OCI-LY3 (cell line): ENCODE data around the gene DENND5A.

Source experiments
- EZH2phosphoT487 ChIP-seq: fragments of 200-600 bp; shearing (Covaris generic); IDR thresholded peaks from 2 replicates; pipeline ENCODE4 v1.6.1; 2018; ENCODE audit warnings: antibody characterized with exemption, mixed run types, low read depth
- TF ChIP-seq, protein P1 (sequence below): fragments of 200-600, 300-600 bp; sonication (generic); IDR thresholded peaks from 2 replicates; pipeline ENCODE4 v1.5.1; 2014; ENCODE audit warnings: antibody characterized with exemption, low read length, low read depth

DNA sequence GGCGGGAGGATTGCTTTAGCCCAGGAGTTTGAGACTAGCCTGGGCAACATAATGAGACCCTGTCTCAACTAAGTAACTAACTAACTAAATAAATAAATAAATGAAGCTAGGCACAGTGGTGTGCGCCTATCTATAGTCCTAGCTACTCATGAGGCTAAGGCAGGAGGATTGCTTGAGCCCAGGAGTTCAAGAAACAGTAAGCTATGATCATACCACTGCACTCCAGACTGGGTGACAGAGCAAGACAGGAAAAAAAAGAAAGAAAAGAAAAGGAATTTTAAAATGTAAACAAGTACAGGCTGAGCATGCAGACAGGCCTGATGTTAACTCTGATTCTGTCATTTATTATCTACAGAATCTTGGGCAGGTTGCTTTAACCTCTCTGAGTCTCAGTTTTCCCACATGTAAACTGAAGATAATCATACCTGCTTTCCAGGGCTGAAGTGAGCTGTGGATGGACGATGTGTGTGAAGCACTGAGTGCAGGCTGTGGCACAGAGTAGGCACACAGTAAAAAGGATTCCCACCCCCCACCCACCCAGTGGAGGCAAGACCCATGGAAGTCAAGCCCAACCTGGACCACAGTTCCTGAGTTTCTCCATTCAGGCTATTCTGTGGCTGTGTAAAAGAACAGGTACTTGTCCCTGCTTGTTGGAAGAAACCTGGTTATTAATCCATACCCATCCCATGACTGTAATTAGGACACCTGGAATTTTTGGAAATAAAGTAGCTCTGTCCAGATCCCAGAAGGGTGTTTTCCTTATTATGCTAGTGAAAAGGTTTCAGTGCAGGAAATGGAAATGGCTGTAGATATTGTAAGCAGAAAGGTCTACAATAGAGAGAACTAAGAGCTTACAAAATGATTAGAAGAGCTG lies 155.1 kb downstream of the DENND5A start:
- TF ChIP-seq, protein P1, sequence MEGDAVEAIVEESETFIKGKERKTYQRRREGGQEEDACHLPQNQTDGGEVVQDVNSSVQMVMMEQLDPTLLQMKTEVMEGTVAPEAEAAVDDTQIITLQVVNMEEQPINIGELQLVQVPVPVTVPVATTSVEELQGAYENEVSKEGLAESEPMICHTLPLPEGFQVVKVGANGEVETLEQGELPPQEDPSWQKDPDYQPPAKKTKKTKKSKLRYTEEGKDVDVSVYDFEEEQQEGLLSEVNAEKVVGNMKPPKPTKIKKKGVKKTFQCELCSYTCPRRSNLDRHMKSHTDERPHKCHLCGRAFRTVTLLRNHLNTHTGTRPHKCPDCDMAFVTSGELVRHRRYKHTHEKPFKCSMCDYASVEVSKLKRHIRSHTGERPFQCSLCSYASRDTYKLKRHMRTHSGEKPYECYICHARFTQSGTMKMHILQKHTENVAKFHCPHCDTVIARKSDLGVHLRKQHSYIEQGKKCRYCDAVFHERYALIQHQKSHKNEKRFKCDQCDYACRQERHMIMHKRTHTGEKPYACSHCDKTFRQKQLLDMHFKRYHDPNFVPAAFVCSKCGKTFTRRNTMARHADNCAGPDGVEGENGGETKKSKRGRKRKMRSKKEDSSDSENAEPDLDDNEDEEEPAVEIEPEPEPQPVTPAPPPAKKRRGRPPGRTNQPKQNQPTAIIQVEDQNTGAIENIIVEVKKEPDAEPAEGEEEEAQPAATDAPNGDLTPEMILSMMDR, result no peak
- TF ChIP-seq EZH2phosphoT487, result no peak
